GM10248 (cell line): Measurements from ENCODE around the gene LDLRAD4.
"Not testable (repeated sequence)": the region's sequence is repeated elsewhere in the genome, so short reads cannot be mapped to it uniquely, and the experiment has no call there.

ENCODE experiments used
- CTCF ChIA-PET: fragments of 300-600 bp; sonication (Branson Sonifier 250); formaldehyde crosslinking; extraction: SDS; loops from one replicate; lab custom pipeline; 2021; ENCODE audit warnings: antibody characterized with exemption; lab: Yijun Ruan, JAX
- POLR2A ChIA-PET: fragments of 350-650 bp; sonication (Branson Sonifier 250); formaldehyde crosslinking; extraction: SDS; loops from one replicate; lab custom pipeline; 2020; ENCODE audit warnings: antibody characterized with exemption; lab: Yijun Ruan, JAX
- DNase-seq: peaks from one replicate; pipeline ENCODE4 v3.0.0; 2012; ENCODE audit errors: extremely low spot score
- TF ChIP-seq, protein P1 (sequence below): IDR thresholded peaks from 2 replicates; pipeline ENCODE4 v1.5.1; 2012; ENCODE audit warnings: mild to moderate bottlenecking, low read depth; ENCODE audit errors: extremely low read depth, missing control alignments, control extremely low read depth

LDLRAD4 gene

GRCh38 chr18:13660510-13660909 lies 441.9 kb downstream of the LDLRAD4 start:
- no peak for DNase-seq
- ChIA-PET POLR2A (no interaction called here), CTCF (no interaction called here)
- TF ChIP-seq, protein P1, sequence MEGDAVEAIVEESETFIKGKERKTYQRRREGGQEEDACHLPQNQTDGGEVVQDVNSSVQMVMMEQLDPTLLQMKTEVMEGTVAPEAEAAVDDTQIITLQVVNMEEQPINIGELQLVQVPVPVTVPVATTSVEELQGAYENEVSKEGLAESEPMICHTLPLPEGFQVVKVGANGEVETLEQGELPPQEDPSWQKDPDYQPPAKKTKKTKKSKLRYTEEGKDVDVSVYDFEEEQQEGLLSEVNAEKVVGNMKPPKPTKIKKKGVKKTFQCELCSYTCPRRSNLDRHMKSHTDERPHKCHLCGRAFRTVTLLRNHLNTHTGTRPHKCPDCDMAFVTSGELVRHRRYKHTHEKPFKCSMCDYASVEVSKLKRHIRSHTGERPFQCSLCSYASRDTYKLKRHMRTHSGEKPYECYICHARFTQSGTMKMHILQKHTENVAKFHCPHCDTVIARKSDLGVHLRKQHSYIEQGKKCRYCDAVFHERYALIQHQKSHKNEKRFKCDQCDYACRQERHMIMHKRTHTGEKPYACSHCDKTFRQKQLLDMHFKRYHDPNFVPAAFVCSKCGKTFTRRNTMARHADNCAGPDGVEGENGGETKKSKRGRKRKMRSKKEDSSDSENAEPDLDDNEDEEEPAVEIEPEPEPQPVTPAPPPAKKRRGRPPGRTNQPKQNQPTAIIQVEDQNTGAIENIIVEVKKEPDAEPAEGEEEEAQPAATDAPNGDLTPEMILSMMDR, result no peak

GRCh38 chr18:13661051-13661778 lies 442.7 kb downstream of the LDLRAD4 start:
- no peak for DNase-seq
- ChIA-PET POLR2A (no interaction called here), CTCF (no interaction called here)
- TF ChIP-seq, protein P1, result no peak

DNA sequence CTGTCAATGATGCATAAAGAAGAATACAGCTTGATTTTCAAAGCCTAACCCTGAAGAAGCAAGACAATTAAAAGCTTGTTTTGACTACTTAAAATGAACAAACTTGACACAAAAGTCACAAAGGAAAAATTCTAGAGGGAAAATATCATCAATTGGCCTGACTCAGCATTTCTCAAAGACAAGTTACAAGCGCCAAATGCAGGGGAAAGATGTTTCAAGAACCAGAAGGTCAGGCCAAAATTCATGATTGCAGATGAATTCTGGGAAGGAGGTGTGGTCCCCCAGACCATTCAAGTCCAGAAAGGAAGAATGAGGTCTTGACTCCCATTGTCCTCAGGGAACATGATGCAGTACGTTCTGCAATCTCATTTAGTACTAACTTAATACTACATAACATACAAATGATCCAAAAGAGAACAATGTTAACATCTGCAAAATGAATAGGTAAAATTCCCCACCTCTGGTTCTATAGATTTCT lies 443.3 kb downstream of the LDLRAD4 start:
- ChIA-PET CTCF (no interaction called here), POLR2A (no interaction called here)
- TF ChIP-seq, protein P1, result no peak
- DNase-seq, result no peak

DNA sequence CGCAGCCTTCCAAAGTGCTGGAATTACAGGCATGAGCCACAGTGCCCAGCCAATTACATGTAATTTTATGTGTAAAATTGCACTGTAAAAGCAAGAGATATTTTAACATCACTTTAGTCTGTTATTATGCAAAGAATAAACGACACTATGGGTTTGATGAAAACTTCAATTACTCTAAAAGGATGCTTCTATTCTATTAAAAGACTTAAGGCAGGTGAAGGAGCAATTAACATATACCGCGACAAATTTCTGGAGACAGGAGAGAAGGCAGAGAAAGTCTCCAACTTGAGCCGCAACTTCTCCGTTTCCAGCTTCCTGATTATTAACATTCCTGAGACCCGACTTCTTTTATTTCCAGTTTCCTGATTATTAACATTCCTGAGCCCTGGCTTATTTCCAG lies 454.1 kb downstream of the LDLRAD4 start:
- CTCF ChIA-PET, result no interaction called here
- DNase-seq, result no peak
- TF ChIP-seq, protein P1, result no peak
- POLR2A ChIA-PET, result no interaction called here

- no peak for DNase-seq
- ChIA-PET CTCF (no interaction called here), POLR2A (no interaction called here)
- TF ChIP-seq, protein P1, result no peak
Measured at GRCh38 chr18:13676471-13676870, 457.9 kb downstream of the LDLRAD4 start.

DNA sequence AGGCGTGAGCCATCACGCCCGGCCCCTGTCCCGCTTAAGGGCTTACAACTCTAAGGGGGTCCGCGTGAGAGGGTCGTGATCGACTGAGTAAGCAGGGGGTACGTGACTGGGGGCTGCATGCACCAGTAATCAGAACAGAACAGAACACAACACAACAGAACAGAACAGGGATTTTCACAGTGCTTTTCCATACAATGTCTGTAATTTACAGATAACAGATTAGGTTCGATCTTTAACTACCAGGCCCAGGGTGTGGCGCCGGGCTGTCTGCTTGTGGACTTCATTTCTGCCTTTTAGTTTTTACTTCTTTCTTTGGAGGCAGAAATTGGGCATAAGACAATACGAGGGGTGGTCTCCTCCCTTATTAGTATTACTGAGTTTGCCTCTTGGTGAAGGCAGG lies 458.8 kb downstream of the LDLRAD4 start:
- CTCF ChIA-PET, POLR2A ChIA-PET, DNase-seq: not testable (repeated sequence)

DNA sequence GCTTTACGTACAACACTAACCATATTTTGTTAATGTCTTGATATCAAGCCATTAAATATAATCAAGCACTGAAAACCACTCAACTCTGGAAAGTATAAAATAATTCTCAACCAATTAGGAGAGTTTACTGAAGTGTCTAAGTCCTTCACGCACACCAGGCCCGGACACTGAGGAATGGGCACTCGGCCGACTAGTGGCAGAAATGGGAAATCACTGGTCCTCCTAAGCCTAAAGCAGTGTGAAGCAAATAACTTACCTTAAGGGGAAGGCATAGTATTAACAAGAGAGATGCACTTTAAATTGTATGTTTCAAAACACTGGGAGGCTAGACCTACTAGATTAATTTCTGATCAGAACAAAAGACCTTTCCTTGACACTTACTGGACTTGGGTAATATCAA lies 462.1 kb downstream of the LDLRAD4 start:
- ChIA-PET POLR2A (no interaction called here), CTCF (interaction anchor here (0.9 to 1.1 kb wide), 2 partner anchors 9 to 122 kb away, joined by 3 to 5 read pairs; no protein-coding TSS in a partner anchor)
- TF ChIP-seq, protein P1, result no peak
- DNase-seq, result peak; percentile 32
